GM18498 (cell line): Measurements from ENCODE around the gene BOLA3.
"Not testable (repeated sequence)": the region's sequence is repeated elsewhere in the genome, so short reads cannot be mapped to it uniquely, and the experiment has no call there.

Experiments
- ATAC-seq: cut with Tn5 transposase; IDR thresholded peaks from one replicate; pipeline ENCODE4 v1.9.1; 2021; ENCODE audit warnings: mild to moderate bottlenecking, moderate library complexity; ENCODE audit not compliant: unreplicated experiment

BOLA3 gene

DNA sequence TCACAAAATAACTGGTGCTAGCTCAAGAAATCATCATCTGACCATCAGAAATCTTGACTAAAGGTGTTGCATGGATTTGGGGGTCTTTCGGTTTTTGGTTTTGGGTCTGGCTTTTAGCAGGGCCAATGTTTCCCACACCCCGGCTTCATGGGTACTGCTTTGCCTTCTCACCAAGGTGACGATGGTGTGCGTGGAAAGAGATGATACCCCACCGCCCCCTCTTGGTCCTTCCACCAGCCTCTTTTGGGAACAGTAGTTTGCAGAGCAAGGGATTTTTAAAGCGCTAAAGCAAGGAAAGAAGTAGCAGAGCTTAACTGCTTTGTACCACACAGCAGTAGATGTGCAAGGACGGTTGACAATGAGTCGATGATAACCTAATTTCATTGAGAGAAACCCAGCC lies 42.3 kb downstream of the BOLA3 start:
- ATAC-seq: no peak

- ATAC-seq: no peak
These were observed 42.9 kb downstream of the BOLA3 start for GRCh38 chr2:74104839-74105238.

DNA sequence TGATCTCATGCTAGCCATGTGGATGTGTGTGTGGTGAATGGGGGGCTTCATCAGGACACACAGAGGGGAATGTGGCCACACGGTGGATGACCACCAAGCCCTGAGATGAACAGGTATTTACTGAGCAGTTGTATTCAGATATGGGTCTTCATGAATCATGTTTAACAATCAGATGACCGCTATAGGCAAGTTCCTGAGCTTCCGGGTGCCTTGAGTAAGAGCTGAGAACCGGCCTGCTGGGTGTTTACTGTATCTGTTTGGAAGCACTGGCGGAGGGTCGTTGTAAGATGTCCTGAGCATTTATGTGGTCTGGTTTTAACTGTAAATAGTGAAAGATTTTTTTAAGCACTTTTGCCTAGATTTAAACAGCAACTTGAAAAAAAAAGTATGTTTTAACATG lies 43.9 kb downstream of the BOLA3 start:
- no peak for ATAC-seq

DNA sequence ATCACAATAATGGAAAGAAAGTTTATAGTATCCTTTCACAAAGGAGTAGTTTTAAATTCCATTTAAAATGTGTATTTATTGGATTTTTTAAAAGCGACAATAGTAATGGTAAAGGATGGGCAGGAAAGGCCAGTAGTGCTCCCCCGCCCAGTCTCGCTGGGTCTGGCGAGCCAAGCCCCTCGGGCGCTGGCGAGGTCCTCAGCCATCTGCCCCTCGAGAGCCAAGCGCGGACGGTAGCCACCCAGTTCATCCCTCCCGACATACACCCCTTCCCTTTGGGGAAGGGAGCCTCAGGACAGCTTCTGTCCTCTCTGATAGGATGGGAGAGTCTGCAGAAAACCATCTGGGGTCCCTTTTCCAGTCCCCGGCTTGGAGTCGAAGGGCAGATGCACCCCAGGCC lies 45.2 kb downstream of the BOLA3 start:
- ATAC-seq: no peak

DNA sequence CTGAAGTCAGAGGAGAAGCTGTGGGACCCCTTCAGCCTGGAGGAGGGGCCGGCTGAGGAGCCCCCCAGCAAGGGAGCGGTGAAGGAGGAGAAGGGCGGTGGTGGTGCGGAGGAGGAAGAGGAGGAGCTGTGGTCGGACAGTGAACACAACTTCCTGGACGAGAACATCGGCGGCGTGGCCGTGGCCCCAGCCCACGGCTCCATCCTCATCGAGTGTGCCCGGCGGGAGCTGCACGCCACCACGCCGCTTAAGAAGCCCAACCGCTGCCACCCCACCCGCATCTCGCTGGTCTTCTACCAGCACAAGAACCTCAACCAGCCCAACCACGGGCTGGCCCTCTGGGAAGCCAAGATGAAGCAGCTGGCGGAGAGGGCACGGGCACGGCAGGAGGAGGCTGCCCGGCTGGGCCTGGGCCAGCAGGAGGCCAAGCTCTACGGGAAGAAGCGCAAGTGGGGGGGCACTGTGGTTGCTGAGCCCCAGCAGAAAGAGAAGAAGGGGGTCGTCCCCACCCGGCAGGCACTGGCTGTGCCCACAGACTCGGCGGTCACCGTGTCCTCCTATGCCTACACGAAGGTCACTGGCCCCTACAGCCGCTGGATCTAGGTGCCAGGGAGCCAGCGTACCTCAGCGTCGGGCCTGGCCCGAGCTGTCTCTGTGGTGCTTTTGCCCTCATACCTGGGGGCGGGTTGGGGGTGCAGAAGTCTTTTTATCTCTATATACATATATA lies 46.0 kb downstream of the BOLA3 start:
- ATAC-seq: no peak

DNA sequence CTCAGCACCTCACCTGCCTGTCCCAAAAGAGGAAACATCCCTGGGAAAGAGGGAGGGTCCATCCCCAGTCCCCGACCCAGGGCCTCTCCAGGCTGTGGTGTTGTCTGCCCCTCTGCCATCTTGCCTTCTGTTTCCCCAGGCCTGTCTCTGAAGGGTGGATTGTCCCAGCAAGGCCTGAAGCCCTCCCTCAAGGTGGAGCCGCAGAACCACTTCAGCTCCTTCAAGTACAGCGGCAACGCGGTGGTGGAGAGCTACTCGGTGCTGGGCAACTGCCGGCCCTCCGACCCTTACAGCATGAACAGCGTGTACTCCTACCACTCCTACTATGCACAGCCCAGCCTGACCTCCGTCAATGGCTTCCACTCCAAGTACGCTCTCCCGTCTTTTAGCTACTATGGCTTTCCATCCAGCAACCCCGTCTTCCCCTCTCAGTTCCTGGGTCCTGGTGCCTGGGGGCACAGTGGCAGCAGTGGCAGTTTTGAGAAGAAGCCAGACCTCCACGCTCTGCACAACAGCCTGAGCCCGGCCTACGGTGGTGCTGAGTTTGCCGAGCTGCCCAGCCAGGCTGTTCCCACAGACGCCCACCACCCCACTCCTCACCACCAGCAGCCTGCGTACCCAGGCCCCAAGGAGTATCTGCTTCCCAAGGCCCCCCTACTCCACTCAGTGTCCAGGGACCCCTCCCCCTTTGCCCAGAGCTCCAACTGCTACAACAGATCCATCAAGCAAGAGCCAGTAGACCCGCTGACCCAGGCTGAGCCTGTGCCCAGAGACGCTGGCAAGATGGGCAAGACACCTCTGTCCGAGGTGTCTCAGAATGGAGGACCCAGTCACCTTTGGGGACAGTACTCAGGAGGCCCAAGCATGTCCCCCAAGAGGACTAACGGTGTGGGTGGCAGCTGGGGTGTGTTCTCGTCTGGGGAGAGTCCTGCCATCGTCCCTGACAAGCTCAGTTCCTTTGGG lies 47.2 kb downstream of the BOLA3 start:
- no peak for ATAC-seq

DNA sequence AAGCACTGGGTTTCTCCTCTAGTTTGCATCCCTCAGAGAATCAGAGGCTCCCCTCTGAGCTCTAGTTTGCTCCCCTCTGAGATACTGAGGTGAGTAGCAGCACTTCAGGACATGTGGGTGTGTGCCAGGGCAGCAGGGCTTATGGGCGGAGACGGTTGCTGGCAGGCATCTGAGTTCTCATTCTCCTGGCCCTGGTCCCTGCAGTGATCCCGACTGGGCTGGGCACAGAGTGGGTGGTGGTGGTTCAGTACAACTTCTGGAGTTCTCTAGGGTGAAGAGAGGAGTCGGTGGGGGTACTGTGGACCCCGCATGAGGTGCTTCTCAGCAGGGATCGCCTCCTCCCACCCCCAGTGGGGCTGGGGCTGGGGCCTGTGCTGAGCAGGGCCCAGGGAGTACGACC lies 47.9 kb downstream of the BOLA3 start:
- no peak for ATAC-seq

- no peak for ATAC-seq
These were observed 48.4 kb downstream of the BOLA3 start for GRCh38 chr2:74099271-74099670.

DNA sequence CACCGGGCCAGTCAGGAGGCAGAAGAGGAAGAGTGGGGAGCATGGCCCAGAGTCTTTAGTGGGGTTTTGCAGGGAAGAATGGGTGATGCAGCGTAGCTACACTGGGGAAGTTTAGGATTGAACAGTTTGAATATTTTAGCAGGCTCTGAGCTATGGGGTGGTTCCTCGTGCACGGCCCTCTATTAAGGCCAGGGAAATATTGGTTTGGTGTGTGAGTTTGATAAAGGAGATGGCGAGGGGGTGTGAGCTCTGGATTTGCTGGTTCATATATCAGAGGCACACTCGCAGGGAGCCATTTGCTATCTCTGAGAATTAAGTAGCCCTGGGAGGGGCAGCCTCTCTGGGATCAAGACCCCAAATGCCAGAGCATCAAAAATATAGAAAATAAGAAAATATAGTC lies 50.1 kb downstream of the BOLA3 start:
- ATAC-seq: no peak

DNA sequence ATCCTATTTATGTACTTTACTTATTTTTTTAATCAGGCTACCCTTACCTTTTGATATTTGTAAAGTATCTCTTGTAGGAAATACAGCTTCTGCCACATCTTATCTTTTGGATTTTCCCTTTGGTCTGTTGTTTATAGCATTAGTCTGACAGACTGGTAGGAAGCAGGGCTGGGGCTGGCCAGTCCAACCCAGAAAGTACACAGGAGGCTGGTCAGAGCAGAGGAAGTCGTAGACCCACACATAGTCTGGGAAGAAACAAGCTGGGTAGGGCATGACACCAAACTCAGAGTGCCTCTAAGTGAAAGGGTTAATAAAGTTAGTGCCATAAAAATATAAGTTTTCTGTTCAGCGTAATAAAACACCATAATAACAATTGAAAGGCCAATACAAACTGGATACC lies 51.7 kb downstream of the BOLA3 start:
- no peak for ATAC-seq

DNA sequence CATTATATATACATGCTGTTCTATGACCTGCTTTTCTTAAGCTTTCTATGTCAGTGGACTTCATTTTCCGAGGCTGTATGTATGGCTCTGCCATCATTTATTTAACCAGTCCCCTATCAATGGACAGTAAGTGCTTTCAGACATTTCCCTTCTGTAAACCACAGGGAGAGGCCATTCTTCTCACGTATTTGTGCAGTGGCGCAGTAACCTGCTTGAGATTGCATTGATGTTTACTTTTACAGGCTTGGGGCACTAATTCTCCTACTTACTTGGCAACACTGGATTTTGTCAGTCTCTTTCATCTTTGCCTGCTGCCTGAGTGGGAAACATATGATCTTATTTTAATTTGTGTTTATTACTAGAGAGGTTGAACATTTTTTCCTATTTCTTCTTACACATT lies 52.1 kb downstream of the BOLA3 start:
- no peak for ATAC-seq

GRCh38 chr2:74094291-74094690 lies 53.4 kb downstream of the BOLA3 start:
- no peak for ATAC-seq

- no peak for ATAC-seq
These were observed 53.9 kb downstream of the BOLA3 start for GRCh38 chr2:74093840-74094239.

GRCh38 chr2:74093426-74093825 lies 54.3 kb downstream of the BOLA3 start:
- no peak for ATAC-seq

- no peak for ATAC-seq
These were observed 55.4 kb downstream of the BOLA3 start for GRCh38 chr2:74092275-74092674.

GRCh38 chr2:74091391-74091790 lies 56.3 kb downstream of the BOLA3 start:
- ATAC-seq: no peak

GRCh38 chr2:74089816-74090745 lies 57.6 kb downstream of the BOLA3 start:
- no peak for ATAC-seq

DNA sequence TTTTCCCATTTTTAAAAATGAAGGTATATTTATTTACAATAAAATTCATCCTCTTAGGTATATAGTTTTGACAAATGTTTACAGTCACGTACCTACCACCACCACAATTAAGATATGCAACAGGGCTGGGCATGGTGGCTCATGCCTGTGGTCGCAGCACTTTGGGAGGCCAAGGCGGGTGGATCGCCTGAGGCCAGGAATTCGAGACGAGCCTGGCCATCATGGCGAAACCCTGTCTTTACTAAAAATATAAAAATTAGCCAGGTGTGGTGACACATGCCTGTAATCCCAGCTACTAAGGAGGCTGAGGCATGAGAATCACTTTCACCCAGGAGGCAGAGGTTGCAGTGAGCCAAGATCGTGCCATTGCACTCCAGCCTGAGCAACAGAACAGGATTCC lies 59.0 kb downstream of the BOLA3 start:
- not testable (repeated sequence) for ATAC-seq

DNA sequence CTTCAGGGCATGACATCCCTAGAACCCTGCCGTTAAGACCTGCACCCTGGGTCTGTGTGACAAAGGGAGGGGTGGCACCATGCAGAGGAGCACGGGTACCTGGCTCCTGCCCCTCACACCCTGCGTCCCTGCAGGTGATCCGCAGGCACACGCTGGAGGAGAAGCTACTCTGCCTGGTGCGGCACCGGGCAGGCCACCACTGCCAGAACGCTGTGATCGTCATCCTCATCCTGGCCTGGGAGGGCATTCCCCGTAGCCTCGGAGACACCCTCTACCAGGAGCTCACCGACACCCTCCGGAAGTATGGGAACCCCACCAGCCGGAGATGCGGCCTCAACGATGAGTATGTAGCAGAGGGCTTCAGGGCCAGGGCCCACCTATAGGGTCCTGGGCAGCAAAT lies 60.0 kb downstream of the BOLA3 start:
- ATAC-seq: no peak

DNA sequence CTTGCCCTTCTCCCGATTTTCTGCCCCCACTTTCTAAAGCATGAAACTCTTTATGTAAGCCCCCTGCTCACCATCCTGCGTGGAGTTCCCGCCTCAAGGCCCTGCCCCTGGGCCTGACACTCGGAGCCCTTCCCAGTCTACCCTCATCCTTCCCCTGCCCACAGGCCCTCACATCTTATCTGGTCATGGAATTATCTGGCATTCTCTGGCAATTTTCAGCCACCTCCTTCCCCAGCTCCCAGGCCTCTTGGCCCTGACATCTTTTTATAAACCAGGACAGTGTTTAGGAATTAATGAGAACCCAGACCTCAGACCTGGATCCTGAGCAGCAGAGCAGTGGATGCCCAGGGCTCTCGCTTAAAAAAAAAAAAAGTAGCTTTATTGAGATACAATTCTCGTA lies 61.7 kb downstream of the BOLA3 start:
- no peak for ATAC-seq
